GM21381 (cell line): ENCODE data around the gene FAM167B.
"Not testable (repeated sequence)": the region's sequence is repeated elsewhere in the genome, so short reads cannot be mapped to it uniquely, and the experiment has no call there.

Experiments used
- ATAC-seq: cut with Tn5 transposase; IDR thresholded peaks from one replicate; pipeline ENCODE4 v1.9.1; 2021; ENCODE audit warnings: mild to moderate bottlenecking, moderate library complexity; ENCODE audit not compliant: unreplicated experiment

Gene FAM167B

DNA sequence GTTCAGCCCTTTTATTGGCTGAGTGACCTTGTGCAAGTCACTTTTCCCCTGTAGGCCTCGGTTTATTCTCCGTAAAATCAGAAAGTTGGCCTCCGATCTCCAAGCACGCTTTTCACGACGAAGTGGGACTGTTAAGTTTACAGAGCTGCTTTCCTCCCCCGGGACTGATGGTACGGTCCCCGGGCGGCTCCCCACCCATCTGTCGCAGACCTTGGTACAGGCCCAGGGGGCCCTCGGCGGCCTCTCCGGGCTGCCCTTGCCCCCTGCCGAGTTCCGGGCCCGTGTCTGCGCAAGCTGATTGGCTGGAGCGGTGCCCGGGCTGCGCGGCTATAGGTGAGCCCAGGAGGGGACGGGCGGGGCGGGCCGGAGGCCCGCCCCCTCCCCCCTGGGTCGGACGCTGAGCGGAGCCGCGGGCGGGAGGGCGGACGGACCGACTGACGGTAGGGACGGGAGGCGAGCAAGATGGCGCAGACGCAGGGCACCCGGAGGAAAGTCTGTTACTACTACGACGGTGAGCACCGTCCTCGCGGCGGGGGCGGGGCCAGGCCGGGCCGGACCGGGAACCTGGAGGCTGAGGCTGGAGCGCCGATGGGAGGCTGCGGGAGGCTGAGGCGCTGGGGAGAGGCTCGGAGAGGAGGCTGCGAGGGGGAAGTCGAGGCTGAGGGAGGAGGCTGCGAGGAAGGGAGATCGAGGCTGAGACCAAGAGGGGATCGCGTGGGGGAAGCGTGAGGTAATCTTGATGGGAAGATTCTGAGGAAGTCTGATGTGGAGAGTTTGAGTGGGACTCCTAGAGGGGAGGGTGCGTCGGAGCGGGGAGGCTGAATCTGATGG lies 44.9 kb downstream of the FAM167B start, which contains the start of gene HDAC1:
Gene HDAC1 (plus strand): TSS at position 376 of the 831 bp plus-strand sequence. CDS start 87 bp downstream, at position 463.
- ATAC-seq: peak; percentile 98

DNA sequence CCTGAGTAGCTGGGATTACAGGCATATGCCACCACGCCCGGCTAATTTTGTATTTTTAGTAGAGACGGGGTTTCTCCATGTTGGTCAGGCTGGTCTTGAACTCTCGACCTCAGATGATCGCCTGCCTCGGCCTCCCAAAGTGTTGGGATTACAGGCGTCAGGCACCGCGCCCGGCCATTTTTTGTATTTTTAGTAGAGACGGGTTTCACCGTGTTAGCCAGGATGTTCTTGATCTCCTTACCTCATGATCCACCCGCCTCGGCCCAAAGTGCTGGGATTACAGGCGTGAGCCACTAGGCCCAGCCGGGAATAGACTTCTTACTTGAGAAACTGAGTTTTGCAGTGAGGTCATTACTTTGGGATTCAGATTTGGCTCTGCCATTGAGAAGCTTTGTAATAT lies 51.2 kb downstream of the FAM167B start:
- ATAC-seq: not testable (repeated sequence)
